Endothelial cell (in vitro differentiated cells): ENCODE data around the gene MED13L. TPM values are rescaled to one million over a fixed set of nuclear protein-coding genes. Genes with fewer than 3 reads are reported as not detected.

Experiments
- DNase-seq: peaks from one replicate; pipeline ENCODE4 v3.0.0; 2021; ENCODE audit warnings: low spot score
- H3K27ac Mint-ChIP-seq: one replicate; pipeline ENCODE4 v1.8.0; 2021; ENCODE audit warnings: mixed read lengths, inconsistent platforms; ENCODE audit not compliant: unreplicated experiment
- H3K27me3 Mint-ChIP-seq: one replicate; pipeline ENCODE4 v1.8.0; 2021; ENCODE audit warnings: mild to moderate bottlenecking, moderate library complexity, mixed read lengths, inconsistent platforms; ENCODE audit not compliant: unreplicated experiment
- H3K36me3 Mint-ChIP-seq: one replicate; pipeline ENCODE4 v1.8.0; 2021; ENCODE audit warnings: mild to moderate bottlenecking, low read depth, mixed read lengths, inconsistent platforms; ENCODE audit not compliant: unreplicated experiment
- H3K4me1 Mint-ChIP-seq: one replicate; pipeline ENCODE4 v1.8.0; 2021; ENCODE audit warnings: mild to moderate bottlenecking, mixed read lengths, inconsistent platforms; ENCODE audit not compliant: unreplicated experiment
- H3K4me3 Mint-ChIP-seq: one replicate; pipeline ENCODE4 v1.8.0; 2021; ENCODE audit warnings: mild to moderate bottlenecking, mixed read lengths, inconsistent platforms; ENCODE audit not compliant: unreplicated experiment
- H3K9me3 Mint-ChIP-seq: one replicate; pipeline ENCODE4 v1.8.0; 2021; ENCODE audit warnings: mixed read lengths, inconsistent platforms; ENCODE audit not compliant: unreplicated experiment
- CTCF ChIP-seq: fragments of 200-600 bp; sonication (generic); IDR thresholded peaks from one replicate; pipeline ENCODE4 v1.5.0; 2021; ENCODE audit warnings: antibody characterized with exemption; ENCODE audit not compliant: unreplicated experiment
- total RNA-seq: library from RNA; stranded (reverse); fragmentation: NEBNext Ultra II Directional; extraction: Animal tissue kit (Norgen Biotek cat#: 25700); gene quantifications from one replicate; pipeline ENCODE4 v1.2.1, GENCODE V29; 2021; ENCODE audit not compliant: unreplicated experiment

Gene MED13L
- total RNA-seq, 1 donor from 2014 or later: 97.0 TPM

- no peak overlapping the region for H3K27ac Mint-ChIP-seq
- H3K36me3 Mint-ChIP-seq: no peaks in the 10 kb centered on the region
- TF ChIP-seq CTCF: no peak
- H3K4me3 Mint-ChIP-seq: no peak overlapping the region
- H3K9me3 Mint-ChIP-seq: no peaks in the 10 kb centered on the region
- no peak for DNase-seq
- H3K27me3 Mint-ChIP-seq: peaks cover 2% of the 10 kb centered on the region
- H3K4me1 Mint-ChIP-seq: peaks cover 8% of the 10 kb centered on the region
Measured at GRCh38 chr12:116092776-116093175, 184.7 kb downstream of the MED13L start.

- Mint-ChIP-seq H3K4me3 (no peak overlapping the region), H3K27me3 (peaks cover 2% of the 10 kb centered on the region), H3K4me1 (peaks cover 14% of the 10 kb centered on the region), H3K27ac (no peak overlapping the region), H3K36me3 (no peaks in the 10 kb centered on the region), H3K9me3 (no peaks in the 10 kb centered on the region)
- no peak for TF ChIP-seq CTCF
- DNase-seq: no peak
Measured at GRCh38 chr12:116092162-116092561, 185.3 kb downstream of the MED13L start.

DNA sequence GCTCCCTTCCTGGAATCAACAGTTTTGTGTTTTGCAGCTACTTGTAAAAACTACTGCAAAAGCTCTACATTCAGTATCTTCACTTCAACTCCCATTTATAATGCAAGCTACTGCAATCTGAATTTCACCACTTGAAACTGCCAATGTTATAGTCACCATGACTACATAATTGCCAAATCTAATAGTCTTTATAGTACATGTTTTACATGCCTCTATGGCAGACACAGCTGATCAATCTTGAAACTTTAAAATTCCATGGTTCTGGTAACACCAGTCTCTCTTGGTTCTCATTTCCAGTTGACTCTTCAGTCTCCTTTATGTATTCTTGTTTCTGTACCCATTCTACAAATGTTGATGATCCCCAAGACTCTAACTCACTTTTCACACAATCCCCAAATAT is 185.9 kb downstream of the MED13L start:
- H3K4me3 Mint-ChIP-seq: no peak overlapping the region
- DNase-seq: no peak
- peaks cover 14% of the 10 kb centered on the region for H3K4me1 Mint-ChIP-seq
- H3K27ac Mint-ChIP-seq: no peak overlapping the region
- no peak for TF ChIP-seq CTCF
- peaks cover 2% of the 10 kb centered on the region for H3K27me3 Mint-ChIP-seq
- no peaks in the 10 kb centered on the region for H3K9me3 Mint-ChIP-seq
- no peaks in the 10 kb centered on the region for H3K36me3 Mint-ChIP-seq

GRCh38 chr12:116090516-116090915 is 187.0 kb downstream of the MED13L start:
- TF ChIP-seq CTCF: no peak
- Mint-ChIP-seq H3K9me3 (no peaks in the 10 kb centered on the region), H3K27me3 (peaks cover 2% of the 10 kb centered on the region), H3K4me3 (no peak overlapping the region), H3K36me3 (no peaks in the 10 kb centered on the region), H3K4me1 (peaks cover 19% of the 10 kb centered on the region), H3K27ac (peak overlapping the region; percentile 65)
- no peak for DNase-seq

DNA sequence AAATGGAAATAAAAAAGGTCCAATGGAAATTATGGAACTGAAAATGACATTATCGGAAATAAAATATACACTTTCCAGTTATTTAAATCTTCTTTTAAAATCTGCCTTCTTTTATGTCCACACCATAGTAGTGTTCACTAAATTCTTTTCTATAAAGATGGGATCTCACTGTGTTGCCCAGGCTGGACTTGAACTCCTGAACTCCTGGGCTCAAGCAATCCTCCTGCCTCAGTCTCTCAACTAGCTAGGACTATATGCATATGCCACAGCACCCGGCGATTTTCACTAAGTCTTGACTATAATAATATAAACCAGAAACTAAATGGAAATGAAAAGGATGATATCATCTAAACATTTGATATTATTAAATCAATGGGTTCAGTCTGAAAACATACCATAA is 188.4 kb downstream of the MED13L start:
- Mint-ChIP-seq H3K4me3 (no peak overlapping the region), H3K36me3 (no peaks in the 10 kb centered on the region), H3K27me3 (peaks cover 2% of the 10 kb centered on the region)

More for the DNA sequence above, 188.4 kb downstream of the MED13L start:
- Mint-ChIP-seq H3K4me1 (peaks cover 19% of the 10 kb centered on the region), H3K27ac (no peak overlapping the region), H3K9me3 (no peaks in the 10 kb centered on the region)
- TF ChIP-seq CTCF: no peak
- no peak for DNase-seq
